Karpas-422 (cell line): ENCODE results near the gene CTNNA1. TPM values are rescaled to one million over a fixed set of nuclear protein-coding genes. Genes with fewer than 3 reads are reported as not detected.

Experiments
- DNase-seq: peaks from one replicate; pipeline ENCODE4 v3.0.0-alpha.2; 2015
- H2AFZ ChIP-seq: fragments of 200-600 bp; sonication (generic); 2 replicates; pipeline ENCODE4 v1.6.1; 2014; ENCODE audit warnings: antibody characterized with exemption, low read length, mixed read lengths
- H3K27ac ChIP-seq: fragments of 200-600 bp; sonication (generic); 2 replicates; pipeline ENCODE4 v1.5.1; 2014; ENCODE audit warnings: mild to moderate bottlenecking, low read length, moderate library complexity
- H3K27me3 ChIP-seq: fragments of 200-600 bp; sonication (generic); 2 replicates; pipeline ENCODE4 v1.6.1; 2014; ENCODE audit warnings: low read length, mixed read lengths
- H3K36me3 ChIP-seq: fragments of 200-600 bp; sonication (generic); 2 replicates; pipeline ENCODE4 v1.6.1; 2014; ENCODE audit warnings: low read length, mixed read lengths; ENCODE audit not compliant: insufficient read depth
- H3K4me1 ChIP-seq: fragments of 200-600 bp; sonication (generic); 2 replicates; pipeline ENCODE4 v1.6.1; 2014; ENCODE audit warnings: mild to moderate bottlenecking, low read length, mixed read lengths
- H3K4me2 ChIP-seq: fragments of 200-600 bp; sonication (generic); 2 replicates; pipeline ENCODE4 v1.6.1; 2014; ENCODE audit warnings: low read length, low read depth, mild to moderate bottlenecking; ENCODE audit not compliant: poor library complexity, severe bottlenecking
- H3K4me3 ChIP-seq: fragments of 200-600 bp; sonication (generic); 2 replicates; pipeline ENCODE4 v1.5.1; 2014; ENCODE audit warnings: mild to moderate bottlenecking, antibody characterized with exemption, low read length, mixed read lengths
- H3K79me2 ChIP-seq: fragments of 200-600 bp; sonication (generic); 2 replicates; pipeline ENCODE4 v1.6.1; 2014; ENCODE audit warnings: mild to moderate bottlenecking, low read length, mixed read lengths
- H3K9ac ChIP-seq: fragments of 200-600 bp; sonication (generic); 2 replicates; pipeline ENCODE4 v1.6.0; 2014; ENCODE audit warnings: low read length
- H3K9me2 ChIP-seq: fragments of 200-600 bp; sonication (generic), shearing (Covaris generic); replicated peaks from 2 replicates; pipeline ENCODE4 v1.6.0; 2014; ENCODE audit warnings: mild to moderate bottlenecking, low read length, moderate library complexity; ENCODE audit not compliant: insufficient read depth
- H3K9me3 ChIP-seq: fragments of 300-700, 200-600 bp; sonication (generic); 2 replicates; pipeline ENCODE4 v1.6.1; 2014; ENCODE audit warnings: low read length, mixed read lengths
- H4K20me1 ChIP-seq: fragments of 200-600 bp; sonication (generic); 2 replicates; pipeline ENCODE4 v1.6.1; 2014; ENCODE audit warnings: mild to moderate bottlenecking, antibody characterized with exemption, low read length, low read depth; ENCODE audit not compliant: insufficient read depth
- total RNA-seq: library from RNA; depleted of rRNA; stranded (reverse); fragments of >200 nt; shearing (Covaris generic); gene quantifications from 2 replicates; pipeline ENCODE4 v1.2.3, GENCODE V29; 2014; ENCODE audit warnings: low replicate concordance

Gene CTNNA1
- total RNA-seq, 1 experiment from 2014 or later: 13.2 TPM

DNA sequence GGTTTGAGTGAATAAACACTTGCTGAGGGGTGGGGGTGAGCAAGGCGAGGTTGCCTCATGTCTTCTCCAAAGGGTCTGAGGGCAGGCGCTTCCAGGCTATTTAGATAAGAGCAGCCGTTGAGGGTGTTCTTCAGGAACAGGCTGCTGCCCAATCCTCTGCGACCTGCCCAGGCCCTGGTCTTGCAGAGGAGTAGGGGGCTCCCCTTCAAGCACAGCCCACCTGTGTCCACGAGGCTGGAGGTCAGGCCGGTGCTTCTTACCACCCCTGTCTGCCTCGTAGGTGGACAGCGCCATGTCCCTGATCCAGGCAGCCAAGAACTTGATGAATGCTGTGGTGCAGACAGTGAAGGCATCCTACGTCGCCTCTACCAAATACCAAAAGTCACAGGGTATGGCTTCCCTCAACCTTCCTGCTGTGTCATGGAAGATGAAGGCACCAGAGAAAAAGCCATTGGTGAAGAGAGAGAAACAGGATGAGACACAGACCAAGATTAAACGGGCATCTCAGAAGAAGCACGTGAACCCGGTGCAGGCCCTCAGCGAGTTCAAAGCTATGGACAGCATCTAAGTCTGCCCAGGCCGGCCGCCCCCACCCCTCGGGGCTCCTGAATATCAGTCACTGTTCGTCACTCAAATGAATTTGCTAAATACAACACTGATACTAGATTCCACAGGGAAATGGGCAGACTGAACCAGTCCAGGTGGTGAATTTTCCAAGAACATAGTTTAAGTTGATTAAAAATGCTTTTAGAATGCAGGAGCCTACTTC is 180.5 kb downstream of the CTNNA1 start:
- Histone ChIP-seq H3K27me3 (no peaks in the 10 kb centered on the region), H3K4me1 (peaks cover 3% of the 10 kb centered on the region), H3K36me3 (no peaks in the 10 kb centered on the region), H3K4me2 (no peak overlapping the region), H3K27ac (no peak overlapping the region), H4K20me1 (no peaks in the 10 kb centered on the region), H3K9me2 (no peaks in the 10 kb centered on the region), H3K9me3 (no peaks in the 10 kb centered on the region), H3K4me3 (no peak overlapping the region), H3K79me2 (no peaks in the 10 kb centered on the region), H2AFZ (no peak overlapping the region), H3K9ac (no peak overlapping the region)
- no peak for DNase-seq

DNA sequence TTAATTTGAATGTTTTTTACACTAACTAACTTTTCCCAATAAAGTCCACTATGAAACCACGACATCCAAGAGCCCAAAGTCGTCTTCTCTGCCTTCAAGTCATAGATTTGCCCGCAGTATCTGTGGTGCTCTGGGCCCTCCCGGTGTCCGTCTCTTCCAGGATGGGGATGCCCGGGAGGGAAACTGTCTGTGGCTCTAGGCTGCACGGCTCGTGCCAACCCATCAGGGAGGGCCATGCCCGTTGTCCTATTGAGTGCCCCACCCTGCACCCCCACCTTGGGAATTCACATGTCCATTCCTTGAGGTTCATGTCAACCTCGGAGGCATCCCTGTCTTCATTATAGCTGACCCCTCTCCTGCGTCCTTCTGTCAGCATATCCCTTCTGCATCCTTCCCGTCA is 181.7 kb downstream of the CTNNA1 start:
- H3K27me3 ChIP-seq: no peaks in the 10 kb centered on the region
- H3K36me3 ChIP-seq: no peaks in the 10 kb centered on the region
- H3K79me2 ChIP-seq: no peaks in the 10 kb centered on the region
- H3K9ac ChIP-seq: no peak overlapping the region
- H4K20me1 ChIP-seq: no peaks in the 10 kb centered on the region
- no peak for DNase-seq
- H2AFZ ChIP-seq: no peak overlapping the region
- no peaks in the 10 kb centered on the region for H3K4me1 ChIP-seq
- no peaks in the 10 kb centered on the region for H3K9me3 ChIP-seq
- no peak overlapping the region for H3K4me3 ChIP-seq
- no peak overlapping the region for H3K4me2 ChIP-seq
- H3K27ac ChIP-seq: no peak overlapping the region
- no peaks in the 10 kb centered on the region for H3K9me2 ChIP-seq

DNA sequence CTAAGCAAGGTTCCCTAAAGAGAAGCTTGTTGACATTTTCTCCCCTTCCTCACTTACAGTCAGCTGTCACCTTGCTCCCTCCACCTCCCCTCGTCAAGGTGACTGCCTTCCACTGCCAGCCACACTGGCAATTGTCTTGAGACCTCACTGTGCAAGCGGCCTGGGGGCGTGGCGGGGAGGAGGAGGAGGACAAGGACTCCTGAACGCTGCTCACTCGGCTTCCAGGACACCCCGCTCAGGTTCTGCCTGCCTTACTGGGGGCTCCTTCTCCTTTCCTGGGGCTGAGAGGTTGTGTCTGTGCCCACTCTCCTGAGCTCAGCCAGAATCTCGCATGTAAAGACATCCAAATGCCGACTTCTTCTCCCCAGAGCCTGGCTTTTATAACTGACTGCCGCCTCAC is 182.2 kb downstream of the CTNNA1 start:
- Histone ChIP-seq H3K9me3 (no peaks in the 10 kb centered on the region), H4K20me1 (no peaks in the 10 kb centered on the region), H3K79me2 (no peaks in the 10 kb centered on the region), H3K9me2 (no peaks in the 10 kb centered on the region), H2AFZ (no peak overlapping the region), H3K4me3 (no peak overlapping the region), H3K4me2 (no peak overlapping the region), H3K36me3 (no peaks in the 10 kb centered on the region), H3K27me3 (no peaks in the 10 kb centered on the region), H3K9ac (no peak overlapping the region), H3K4me1 (no peaks in the 10 kb centered on the region), H3K27ac (no peak overlapping the region)
- no peak for DNase-seq

DNA sequence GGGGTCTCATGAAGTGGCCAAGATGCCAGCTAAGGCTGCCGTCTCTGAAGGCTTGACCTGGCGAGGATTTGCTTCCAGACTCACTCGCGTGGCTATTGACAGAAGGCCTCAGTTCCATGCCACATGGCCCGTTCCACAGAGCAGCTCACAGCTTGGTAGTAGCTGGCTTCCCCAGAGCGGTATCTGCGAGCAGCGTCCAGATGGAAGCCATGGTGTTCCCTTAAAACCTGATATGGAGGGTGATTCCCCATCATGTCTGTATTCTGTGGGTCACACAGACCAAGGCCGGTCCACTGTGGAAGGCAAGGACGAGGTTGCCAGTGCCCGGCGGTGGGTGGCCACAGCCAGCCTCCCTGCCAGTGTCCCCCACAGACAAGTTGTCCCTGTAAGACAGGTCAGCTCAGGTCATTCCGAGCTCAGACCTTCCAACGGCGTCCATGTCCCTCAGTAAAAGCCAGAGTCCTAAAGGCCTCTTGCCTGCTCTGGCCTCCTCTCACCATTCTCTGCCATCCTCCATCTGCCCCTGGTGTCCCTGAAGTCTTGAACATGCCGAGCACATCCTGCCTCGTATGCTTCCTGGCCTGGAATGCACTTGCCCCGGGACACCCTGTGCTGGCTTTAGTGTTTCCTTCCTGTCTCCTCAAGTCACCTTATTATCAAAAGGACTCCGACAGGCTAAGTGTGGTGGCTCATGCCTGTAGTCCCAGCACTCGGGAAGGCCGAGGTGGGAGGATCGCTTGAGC is 183.2 kb downstream of the CTNNA1 start:
- H3K4me2 ChIP-seq: no peak overlapping the region
- H3K4me3 ChIP-seq: no peak overlapping the region
- no peaks in the 10 kb centered on the region for H3K9me3 ChIP-seq
- DNase-seq: no peak
- H3K27ac ChIP-seq: no peak overlapping the region
- H2AFZ ChIP-seq: no peak overlapping the region
- H3K79me2 ChIP-seq: no peaks in the 10 kb centered on the region
- H3K9ac ChIP-seq: no peak overlapping the region
- H3K9me2 ChIP-seq: no peaks in the 10 kb centered on the region
- H3K27me3 ChIP-seq: no peaks in the 10 kb centered on the region
- H4K20me1 ChIP-seq: no peaks in the 10 kb centered on the region
- no peaks in the 10 kb centered on the region for H3K4me1 ChIP-seq
- H3K36me3 ChIP-seq: no peaks in the 10 kb centered on the region

DNA sequence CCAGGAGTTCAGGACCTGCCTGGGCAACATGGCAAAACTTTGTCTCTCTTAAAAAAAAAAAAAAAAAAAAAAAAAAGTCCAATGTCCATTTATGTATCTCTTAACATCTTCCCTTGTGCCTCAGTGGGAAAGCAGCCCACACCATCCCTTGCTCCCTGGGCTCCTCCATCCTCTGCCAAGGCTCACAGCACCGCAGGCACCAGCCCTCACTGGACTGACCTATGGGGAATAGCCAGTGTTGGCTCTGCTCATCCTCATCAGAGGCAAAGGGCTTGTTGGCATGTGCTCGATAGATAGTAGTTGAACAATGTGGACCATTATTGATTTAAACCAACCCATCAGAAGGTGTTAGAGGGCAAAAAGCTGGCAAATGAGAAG is 183.7 kb downstream of the CTNNA1 start:
- H4K20me1 ChIP-seq: no peaks in the 10 kb centered on the region
- H3K27ac ChIP-seq: no peak overlapping the region

DNA sequence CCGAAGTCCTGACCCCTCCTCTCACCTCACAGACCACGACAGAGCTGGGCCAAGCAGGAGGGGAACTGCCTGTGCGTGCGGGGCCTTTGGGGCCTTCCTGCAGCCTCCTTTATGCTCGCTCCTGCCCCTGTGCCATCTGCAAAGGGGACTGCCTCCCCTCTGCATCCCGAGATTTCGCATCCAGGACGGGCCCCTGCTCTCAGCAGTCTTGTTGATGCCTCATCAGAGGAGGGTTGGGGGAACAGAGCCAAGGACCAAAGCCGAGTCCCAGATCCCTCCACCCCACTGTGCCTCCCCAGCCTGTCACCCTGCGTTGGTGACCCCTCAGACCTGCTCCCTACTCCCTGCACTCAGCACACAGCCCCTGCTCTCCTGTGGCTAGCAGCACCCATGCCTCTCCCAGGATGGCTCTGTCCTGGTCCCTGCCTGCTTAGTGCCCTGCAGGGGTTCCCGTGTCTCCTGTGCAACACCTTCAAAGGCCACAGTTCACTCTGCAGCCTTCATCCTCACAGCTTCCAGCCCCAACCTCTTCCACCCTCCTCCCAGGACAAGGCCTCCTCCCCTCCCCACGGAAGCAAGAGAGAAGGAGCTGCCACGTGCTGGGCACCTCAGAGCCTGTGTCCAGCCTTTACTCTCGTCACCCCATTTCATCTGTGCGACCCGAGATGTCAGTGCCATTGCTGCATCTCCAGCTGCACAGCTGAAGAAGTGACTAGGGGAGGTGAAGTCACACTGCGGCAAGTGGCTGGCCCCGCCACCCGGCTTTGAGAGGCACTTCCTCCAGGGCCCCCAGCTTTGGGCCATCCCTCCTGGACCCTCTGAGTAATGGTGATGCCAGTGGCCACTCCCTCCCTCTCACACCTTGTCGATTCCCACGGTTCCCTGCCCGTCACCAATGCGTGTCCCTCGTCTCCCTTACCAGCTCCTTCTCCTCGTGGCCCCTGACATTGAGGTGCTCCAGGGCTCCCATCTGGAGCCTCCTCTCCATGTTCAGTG is 184.5 kb downstream of the CTNNA1 start:
- H3K9ac ChIP-seq: no peak overlapping the region
- no peak overlapping the region for H2AFZ ChIP-seq
- no peaks in the 10 kb centered on the region for H3K9me2 ChIP-seq
- no peaks in the 10 kb centered on the region for H3K4me1 ChIP-seq
- no peak for DNase-seq
- H3K27me3 ChIP-seq: no peaks in the 10 kb centered on the region
- no peak overlapping the region for H3K27ac ChIP-seq
- no peaks in the 10 kb centered on the region for H3K36me3 ChIP-seq
- no peaks in the 10 kb centered on the region for H3K79me2 ChIP-seq
- no peaks in the 10 kb centered on the region for H4K20me1 ChIP-seq
- no peak overlapping the region for H3K4me3 ChIP-seq
- no peaks in the 10 kb centered on the region for H3K9me3 ChIP-seq
- no peak overlapping the region for H3K4me2 ChIP-seq

More for the DNA sequence above, 183.7 kb downstream of the CTNNA1 start:
- no peak for DNase-seq
- Histone ChIP-seq H3K36me3 (no peaks in the 10 kb centered on the region), H3K27me3 (no peaks in the 10 kb centered on the region), H3K79me2 (no peaks in the 10 kb centered on the region), H3K4me1 (no peaks in the 10 kb centered on the region), H2AFZ (no peak overlapping the region), H3K4me3 (no peak overlapping the region), H3K9me2 (no peaks in the 10 kb centered on the region), H3K9ac (no peak overlapping the region), H3K4me2 (no peak overlapping the region), H3K9me3 (no peaks in the 10 kb centered on the region)

DNA sequence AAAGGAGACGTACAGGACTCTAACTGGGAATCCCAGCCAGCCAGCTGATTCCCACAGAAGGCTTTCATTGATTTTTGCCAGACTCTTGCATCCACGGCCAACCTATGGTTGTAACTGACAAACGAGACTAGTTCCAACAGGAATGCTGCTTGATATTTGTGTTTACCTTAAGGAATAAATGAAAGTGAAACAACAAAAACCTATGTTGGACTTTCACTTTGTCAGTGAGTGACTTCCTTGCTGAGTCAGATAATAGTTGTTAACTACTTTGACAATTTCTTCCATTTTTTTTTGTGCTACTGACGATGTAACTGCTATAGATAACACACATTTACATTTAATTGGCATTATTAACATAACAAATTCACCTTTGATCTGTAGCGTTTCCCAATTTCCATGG is 185.3 kb downstream of the CTNNA1 start:
- H3K4me1 ChIP-seq: no peaks in the 10 kb centered on the region
- H3K36me3 ChIP-seq: no peaks in the 10 kb centered on the region
- H4K20me1 ChIP-seq: no peaks in the 10 kb centered on the region
- H3K9me2 ChIP-seq: no peaks in the 10 kb centered on the region
- no peaks in the 10 kb centered on the region for H3K27me3 ChIP-seq
- H3K4me2 ChIP-seq: no peak overlapping the region
- no peaks in the 10 kb centered on the region for H3K79me2 ChIP-seq
- no peak overlapping the region for H3K9ac ChIP-seq
- no peak overlapping the region for H3K27ac ChIP-seq
- H2AFZ ChIP-seq: no peak overlapping the region
- no peak overlapping the region for H3K4me3 ChIP-seq
- no peaks in the 10 kb centered on the region for H3K9me3 ChIP-seq
- no peak for DNase-seq

DNA sequence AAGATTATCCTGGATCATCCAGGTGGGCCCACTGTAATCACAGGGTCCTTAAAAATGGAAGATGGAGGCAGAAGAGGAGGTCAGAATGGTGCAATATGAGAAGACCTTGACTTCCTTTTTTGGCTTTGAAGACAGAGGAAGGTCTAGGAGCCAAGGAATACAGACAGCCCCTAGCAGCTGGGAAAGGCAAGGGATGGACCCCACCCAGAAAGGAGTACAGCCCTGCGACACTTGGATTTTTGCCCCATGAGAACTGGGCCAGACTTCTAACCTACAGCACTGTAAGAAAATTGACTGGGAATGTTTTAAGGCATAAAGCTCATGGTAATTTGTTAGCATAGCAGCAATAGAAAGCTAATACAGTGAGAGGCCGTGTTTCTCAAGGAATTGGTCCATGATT is 188.8 kb downstream of the CTNNA1 start:
- H3K4me2 ChIP-seq: no peak overlapping the region
- H2AFZ ChIP-seq: no peak overlapping the region
- H3K27me3 ChIP-seq: no peaks in the 10 kb centered on the region
- H3K9me2 ChIP-seq: no peaks in the 10 kb centered on the region
- H3K36me3 ChIP-seq: no peaks in the 10 kb centered on the region
- H3K4me1 ChIP-seq: no peaks in the 10 kb centered on the region
- DNase-seq: no peak
- H3K4me3 ChIP-seq: no peak overlapping the region
- H3K79me2 ChIP-seq: no peaks in the 10 kb centered on the region
- no peaks in the 10 kb centered on the region for H3K9me3 ChIP-seq
- H3K27ac ChIP-seq: no peak overlapping the region
- no peak overlapping the region for H3K9ac ChIP-seq
- H4K20me1 ChIP-seq: no peaks in the 10 kb centered on the region
